ENCODE data around the gene ARL9.

The ARL9 gene

GRCh38 chr4:56462157-56462556 is 43.4 kb upstream of the ARL9 start:
- Histone ChIP-seq H3K4me1 (ENCODE audit: control insufficient read depth, insufficient read depth, low read length) (no peaks in the 10 kb centered on the region), H3K4me3 (ENCODE audit: low read depth, low read length) (no peak overlapping the region), H3K9me3 (ENCODE audit: control insufficient read depth, insufficient read depth, low read depth, low read length) (no peaks in the 10 kb centered on the region), H3K27ac (ENCODE audit: extremely low read depth, low read depth, low read length) (no peak overlapping the region), H3K36me3 (ENCODE audit: control insufficient read depth in 2 of 2, insufficient read depth in 1 of 2, low read length in 2 of 2) (peaks cover 20 to 67% of the 10 kb centered on the region in 2 experiments)
- POLR2A ChIA-PET: no interaction called here
- CTCF ChIA-PET: interaction anchor here (0.9 kb wide), 1 partner anchor 375 kb away, joined by 4 read pairs; no protein-coding TSS in a partner anchor
- TF ChIP-seq ZNF561 (tag by site-specific recombination; IDR thresholded peaks at IDR 0.05; ENCODE audit: borderline replicate concordance): no peak
- TF ChIP-seq SCRT2 (tag by site-specific recombination; IDR thresholded peaks at IDR 0.05): no peak
- no peak for TF ChIP-seq ZNF544 (tag by site-specific recombination; IDR thresholded peaks at IDR 0.05)
- TF ChIP-seq ZNF132 (tag by site-specific recombination; IDR thresholded peaks at IDR 0.05; ENCODE audit: borderline replicate concordance): no peak
- TF ChIP-seq, protein P1, sequence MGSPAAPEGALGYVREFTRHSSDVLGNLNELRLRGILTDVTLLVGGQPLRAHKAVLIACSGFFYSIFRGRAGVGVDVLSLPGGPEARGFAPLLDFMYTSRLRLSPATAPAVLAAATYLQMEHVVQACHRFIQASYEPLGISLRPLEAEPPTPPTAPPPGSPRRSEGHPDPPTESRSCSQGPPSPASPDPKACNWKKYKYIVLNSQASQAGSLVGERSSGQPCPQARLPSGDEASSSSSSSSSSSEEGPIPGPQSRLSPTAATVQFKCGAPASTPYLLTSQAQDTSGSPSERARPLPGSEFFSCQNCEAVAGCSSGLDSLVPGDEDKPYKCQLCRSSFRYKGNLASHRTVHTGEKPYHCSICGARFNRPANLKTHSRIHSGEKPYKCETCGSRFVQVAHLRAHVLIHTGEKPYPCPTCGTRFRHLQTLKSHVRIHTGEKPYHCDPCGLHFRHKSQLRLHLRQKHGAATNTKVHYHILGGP (tag by site-specific recombination; IDR thresholded peaks at IDR 0.05): no peak
- no peak for TF ChIP-seq ZNF660 (tag by site-specific recombination; IDR thresholded peaks at IDR 0.05)
- TF ChIP-seq ZNF747 (tag by site-specific recombination; IDR thresholded peaks at IDR 0.05): no peak
- TF ChIP-seq ZNF624 (tag by site-specific recombination; IDR thresholded peaks at IDR 0.05): no peak
- no peak for TF ChIP-seq ZNF623 (tag by site-specific recombination; IDR thresholded peaks at IDR 0.05)
- no peak for TF ChIP-seq ZNF202 (tag by site-specific recombination; IDR thresholded peaks at IDR 0.05; ENCODE audit: borderline replicate concordance)

- Histone ChIP-seq H3K4me1 (ENCODE audit: control insufficient read depth, insufficient read depth, low read length) (no peaks in the 10 kb centered on the region), H3K9me3 (ENCODE audit: control insufficient read depth, insufficient read depth, low read depth, low read length) (no peaks in the 10 kb centered on the region), H3K36me3 (ENCODE audit: control insufficient read depth in 2 of 2, insufficient read depth in 1 of 2, low read length in 2 of 2) (peaks cover 16 to 51% of the 10 kb centered on the region in 2 experiments; a peak in 2 of 3 replicates), H3K27ac (ENCODE audit: extremely low read depth, low read depth, low read length) (no peak overlapping the region), H3K4me3 (ENCODE audit: low read depth, low read length) (no peak overlapping the region)
- TF ChIP-seq ZNF530 (tag by site-specific recombination; IDR thresholded peaks at IDR 0.05; ENCODE audit: low read depth): no peak
- no peak for TF ChIP-seq ZFHX2 (tag by site-specific recombination; conservative IDR thresholded peaks at IDR 0.05)
- no peak for TF ChIP-seq ZNF626 (tag by site-specific recombination; IDR thresholded peaks at IDR 0.05)
- TF ChIP-seq, protein P1 (tag by site-specific recombination; IDR thresholded peaks at IDR 0.05): no peak
- no peak for TF ChIP-seq PRDM10 (tag by site-specific recombination; IDR thresholded peaks at IDR 0.05)
- TF ChIP-seq ZNF292 (tag by site-specific recombination; IDR thresholded peaks at IDR 0.05; ENCODE audit: borderline replicate concordance, low read depth): no peak
- TF ChIP-seq ZNF837 (tag by site-specific recombination; IDR thresholded peaks at IDR 0.05): no peak
- TF ChIP-seq ZNF792 (tag by site-specific recombination; IDR thresholded peaks at IDR 0.05): no peak
- no peak for TF ChIP-seq ZNF654 (tag by site-specific recombination; IDR thresholded peaks at IDR 0.05; ENCODE audit: low read depth)
- TF ChIP-seq ZNF132 (tag by site-specific recombination; IDR thresholded peaks at IDR 0.05; ENCODE audit: borderline replicate concordance): no peak
- TF ChIP-seq ZBTB6 (tag by site-specific recombination; IDR thresholded peaks at IDR 0.05): no peak
- no peak for TF ChIP-seq ZNF354C (tag by site-specific recombination; IDR thresholded peaks at IDR 0.05; ENCODE audit: borderline replicate concordance, low read depth)
- TF ChIP-seq ZNF394 (tag by site-specific recombination; IDR thresholded peaks at IDR 0.05; ENCODE audit: borderline replicate concordance): no peak
- no peak for TF ChIP-seq INSM2 (tag by site-specific recombination; IDR thresholded peaks at IDR 0.05)
- TF ChIP-seq ZNF324 (tag by site-specific recombination; IDR thresholded peaks at IDR 0.05): no peak
- no peak for TF ChIP-seq YY1 (tag by site-specific recombination; IDR thresholded peaks at IDR 0.05)
- ChIA-PET CTCF (no interaction called here), POLR2A (no interaction called here)
These were observed 41.9 kb upstream of the ARL9 start for GRCh38 chr4:56463711-56464110.

Data from HEK293 (cell line).